Cerebellar nuclear complex (tissue), 1 donor: ENCODE results near the gene SNX33.
"Not testable (repeated sequence)": the region's sequence is repeated elsewhere in the genome, so short reads cannot be mapped to it uniquely, and the experiment has no call there.

Source experiments
- DNase-seq, 2 experiments: peaks; one replicate each; lab custom pipeline; 2025; lab: John Stamatoyannopoulos, UW

The SNX33 gene

GRCh38 chr15:75683646-75684312 lies 36.1 kb downstream of the SNX33 start:
- DNase-seq, result not testable (repeated sequence)

GRCh38 chr15:75684648-75685047 lies 36.9 kb downstream of the SNX33 start:
- no peak for DNase-seq

- DNase-seq, result no peak
These were observed 37.5 kb downstream of the SNX33 start for GRCh38 chr15:75685195-75685594.

- DNase-seq, result peak in 1 of 2 experiments; percentile 12
These were observed 38.5 kb downstream of the SNX33 start for GRCh38 chr15:75686212-75686642.

- no peak for DNase-seq
These were observed 40.0 kb downstream of the SNX33 start for GRCh38 chr15:75687486-75688277.

DNA sequence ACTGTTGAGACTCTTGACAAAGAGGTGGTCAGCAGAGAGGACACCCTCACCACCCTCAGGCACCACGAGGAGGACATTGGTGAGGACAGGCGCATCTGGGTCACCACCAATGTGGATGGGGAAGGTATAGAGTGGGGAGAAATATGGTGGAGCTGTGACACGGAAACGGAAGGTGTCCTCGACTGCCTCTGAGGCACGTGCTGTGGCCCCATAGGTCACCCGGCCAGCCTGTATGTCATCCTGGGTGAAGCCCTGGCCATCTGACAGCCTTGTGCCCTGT lies 40.5 kb downstream of the SNX33 start:
- DNase-seq, result no peak

GRCh38 chr15:75688831-75689230 lies 41.1 kb downstream of the SNX33 start:
- no peak for DNase-seq

GRCh38 chr15:75689429-75689828 lies 41.7 kb downstream of the SNX33 start:
- not testable (repeated sequence) for DNase-seq

DNA sequence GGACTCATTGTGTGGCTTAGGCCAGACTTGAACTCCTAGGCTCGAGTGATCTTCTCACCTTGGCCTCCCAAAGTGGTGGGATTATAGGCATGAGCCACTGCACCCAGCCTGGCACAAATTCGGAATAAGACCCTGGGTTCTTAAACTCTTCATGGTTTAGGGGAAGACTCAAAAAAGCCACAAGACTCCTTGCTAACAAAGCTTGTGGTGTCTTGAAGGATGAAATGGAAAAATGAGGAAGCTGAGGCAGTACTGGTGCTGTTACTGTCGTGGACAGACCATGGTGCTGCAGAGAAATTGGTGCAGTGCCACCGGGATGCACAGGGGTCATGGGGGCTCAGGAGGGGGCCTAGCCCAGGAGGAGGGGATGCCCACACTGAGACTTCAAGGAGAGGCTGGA lies 44.6 kb downstream of the SNX33 start:
- DNase-seq, result not testable (repeated sequence)

GRCh38 chr15:75693028-75693427 lies 45.3 kb downstream of the SNX33 start:
- DNase-seq, result not testable (repeated sequence)

- DNase-seq, result no peak
These were observed 46.0 kb downstream of the SNX33 start for GRCh38 chr15:75693501-75694240.

DNA sequence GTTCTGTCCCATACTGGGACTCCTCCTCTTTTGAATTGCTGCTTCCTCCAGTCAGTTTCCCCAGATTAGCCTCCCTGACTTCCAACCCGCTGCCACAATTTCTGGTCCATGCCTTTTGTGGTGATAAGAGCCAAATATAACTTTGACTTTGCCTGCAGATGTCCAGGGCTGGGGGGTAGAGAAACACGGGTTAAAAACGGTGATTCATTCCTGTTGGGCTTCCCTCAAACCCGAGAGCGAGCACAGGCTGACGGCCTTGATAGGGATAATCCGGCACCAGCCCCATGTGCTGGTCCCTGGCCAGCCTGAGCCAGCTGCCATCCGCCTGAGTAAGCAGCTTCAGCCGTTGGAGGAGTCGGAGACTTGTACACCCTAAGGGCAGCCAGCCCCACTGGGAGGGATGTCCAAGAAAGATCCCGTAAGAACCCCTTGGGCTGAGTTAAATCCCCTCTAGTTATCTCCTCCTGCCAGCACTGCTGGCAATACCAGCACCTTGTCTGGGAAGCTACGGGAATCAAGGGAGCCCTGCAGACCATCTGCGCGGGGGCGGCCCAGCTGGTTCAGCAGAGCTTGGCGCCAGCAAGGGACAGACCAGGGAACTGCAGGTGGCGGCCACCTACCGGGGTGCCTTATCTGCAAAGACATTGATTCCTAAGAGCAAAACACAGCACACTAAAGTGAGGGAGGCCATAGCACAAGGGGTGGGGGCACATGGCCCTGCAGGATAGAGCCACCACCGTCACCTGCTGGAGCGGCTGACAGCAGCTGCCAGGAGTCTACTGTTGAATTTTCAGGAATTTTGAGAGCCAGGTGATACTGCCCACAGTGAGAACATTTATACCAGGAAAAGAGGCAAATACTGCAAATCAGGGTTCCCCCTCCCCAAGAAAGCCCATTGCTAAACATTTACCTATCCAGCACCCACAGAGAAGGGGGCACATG lies 46.8 kb downstream of the SNX33 start:
- peak in 1 of 2 experiments; percentile 74 for DNase-seq

GRCh38 chr15:75695220-75695619 lies 47.5 kb downstream of the SNX33 start:
- DNase-seq, result no peak

- DNase-seq, result no peak
These were observed 48.1 kb downstream of the SNX33 start for GRCh38 chr15:75695634-75696310.

DNA sequence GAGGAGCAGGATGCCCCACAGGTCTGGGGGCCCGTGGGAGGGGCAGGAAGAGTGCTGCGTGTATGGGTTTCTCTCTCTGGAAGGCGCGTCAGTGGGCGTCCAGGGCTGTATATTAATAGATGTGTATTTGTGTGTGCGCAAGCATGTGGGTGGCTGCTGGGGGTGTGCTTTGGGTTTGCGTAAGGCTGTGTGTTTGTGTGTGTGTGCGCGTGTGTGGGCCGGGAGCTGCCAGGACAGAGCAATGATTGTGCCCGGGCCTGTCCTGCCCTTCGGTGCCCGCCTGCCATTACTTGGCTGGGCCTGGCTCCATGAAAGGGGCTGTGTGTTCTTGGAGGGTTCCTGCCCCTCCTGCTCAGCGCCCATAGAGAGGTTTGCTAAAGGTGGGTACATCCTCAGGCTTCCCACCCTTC lies 48.6 kb downstream of the SNX33 start:
- DNase-seq, result no peak

DNA sequence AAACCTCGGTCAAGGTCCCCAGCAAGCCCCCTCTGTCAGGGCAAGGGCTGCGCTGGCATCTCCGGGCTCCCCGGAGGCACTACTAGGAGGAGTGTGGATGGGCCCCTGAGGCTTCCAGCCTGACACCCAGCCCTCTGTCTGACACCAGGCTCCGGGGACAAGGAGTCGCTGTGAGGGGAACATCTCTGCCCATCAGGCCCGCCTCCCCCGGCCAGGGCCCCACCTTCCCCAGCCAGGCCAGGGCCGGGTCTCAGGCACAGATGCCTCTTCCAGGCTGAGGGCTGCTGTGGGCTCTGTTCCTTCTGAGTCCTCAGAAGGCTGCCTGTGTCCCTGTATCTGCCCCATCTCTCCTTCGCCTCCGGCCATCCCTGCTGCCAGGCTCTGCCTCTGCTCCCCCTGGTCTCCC lies 49.1 kb downstream of the SNX33 start:
- DNase-seq, result no peak

- no peak for DNase-seq
These were observed 49.8 kb downstream of the SNX33 start for GRCh38 chr15:75697523-75697922.

DNA sequence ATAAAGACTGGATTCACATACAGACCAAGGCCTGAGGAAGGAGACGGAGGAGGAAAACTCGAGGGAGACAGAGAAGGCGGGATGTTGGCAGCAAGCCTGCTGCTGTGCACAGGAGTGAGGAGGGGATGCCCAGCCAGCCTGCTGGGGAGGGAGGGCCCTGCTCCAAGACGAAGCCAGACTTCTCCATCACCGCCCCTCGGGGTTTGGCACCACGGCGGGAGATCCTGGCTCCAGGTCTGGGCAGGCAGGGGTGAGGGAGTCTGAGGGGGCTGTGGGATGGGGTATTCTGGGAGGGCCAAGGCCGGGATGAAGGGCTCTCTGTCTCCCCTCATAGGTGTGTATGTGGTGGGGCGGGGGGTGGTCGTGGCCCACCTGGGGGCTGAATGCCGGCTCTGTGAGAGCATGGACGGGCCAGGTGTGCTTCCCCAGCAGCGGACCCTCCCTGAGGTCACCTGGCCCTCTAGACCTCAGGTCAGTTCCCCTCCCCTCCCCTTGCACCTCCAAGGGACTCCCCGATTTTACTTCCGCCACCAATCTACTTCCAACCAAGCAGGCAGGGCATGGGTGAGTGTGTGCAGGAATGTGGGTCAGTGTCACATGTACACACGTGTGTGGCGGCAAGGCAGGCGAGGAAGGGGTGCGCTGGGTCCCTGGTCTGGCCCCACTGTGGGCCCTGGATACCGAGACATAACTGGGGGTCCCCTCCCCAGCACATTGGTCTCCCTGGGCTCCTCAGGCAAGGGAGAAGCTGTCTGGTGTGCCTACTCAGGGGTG lies 50.4 kb downstream of the SNX33 start:
- DNase-seq, result not testable (repeated sequence)

GRCh38 chr15:75699517-75699916 lies 51.8 kb downstream of the SNX33 start:
- DNase-seq, result not testable (repeated sequence)
